Fibroblast of the aortic adventitia (primary cell): Measurements from ENCODE around the gene TMCO4. TPM values are rescaled to one million over a fixed set of nuclear protein-coding genes. Genes with fewer than 3 reads are reported as not detected.
A peak's percentile ranks its signal among the peaks of the same experiment; 100 is the strongest.

ENCODE experiments used
- DNase-seq: peaks from one replicate; pipeline ENCODE4 v3.0.0-alpha.2; 2010; ENCODE audit warnings: low read depth
- H3K4me3 ChIP-seq: 2 replicates; pipeline ENCODE4 v1.5.1; 2011; ENCODE audit warnings: low read depth, mild to moderate bottlenecking, control low read depth, low read length, moderate library complexity
- total RNA-seq: library from RNA; depleted of rRNA; stranded (reverse); fragments of >200 nt; gene quantifications from 2 replicates; pipeline ENCODE4 v1.2.3, GENCODE V29; 2012; ENCODE audit warnings: low replicate concordance
- TF ChIP-seq, protein P1 (sequence below): IDR thresholded peaks from 2 replicates; pipeline ENCODE4 v1.5.1; 2011; ENCODE audit warnings: mild to moderate bottlenecking, low read length, control low read depth, inconsistent platforms; ENCODE audit not compliant: insufficient read depth

TMCO4 gene
- total RNA-seq, 1 donor: 30.9 TPM

DNA sequence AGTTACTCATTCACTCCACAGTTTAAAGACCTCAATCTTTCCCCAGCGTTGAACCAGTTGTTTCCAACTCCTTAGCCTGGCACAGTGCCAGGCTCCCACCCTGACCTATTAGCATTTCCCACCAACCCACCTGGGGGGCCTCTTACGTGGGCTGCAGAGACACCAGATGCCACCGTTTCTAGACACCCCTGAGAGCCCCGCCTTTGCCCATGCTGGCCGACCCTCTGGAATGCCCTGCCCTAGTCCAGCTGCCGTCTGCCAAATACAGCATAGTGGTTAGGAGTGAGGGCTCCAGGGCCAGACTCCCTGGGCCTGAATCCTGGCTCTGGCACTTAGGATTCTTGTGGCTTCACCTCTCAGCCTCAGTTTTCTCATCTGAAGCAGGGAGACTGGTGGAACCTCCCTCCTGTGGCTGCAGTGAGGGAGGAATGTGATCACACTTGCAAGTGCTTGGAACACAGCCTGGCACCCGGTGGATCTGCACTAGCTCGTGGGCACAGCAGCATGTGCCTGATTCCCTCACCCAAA is 65.2 kb downstream of the TMCO4 start:
- H3K4me3 ChIP-seq: no peak overlapping the region
- TF ChIP-seq, protein P1, sequence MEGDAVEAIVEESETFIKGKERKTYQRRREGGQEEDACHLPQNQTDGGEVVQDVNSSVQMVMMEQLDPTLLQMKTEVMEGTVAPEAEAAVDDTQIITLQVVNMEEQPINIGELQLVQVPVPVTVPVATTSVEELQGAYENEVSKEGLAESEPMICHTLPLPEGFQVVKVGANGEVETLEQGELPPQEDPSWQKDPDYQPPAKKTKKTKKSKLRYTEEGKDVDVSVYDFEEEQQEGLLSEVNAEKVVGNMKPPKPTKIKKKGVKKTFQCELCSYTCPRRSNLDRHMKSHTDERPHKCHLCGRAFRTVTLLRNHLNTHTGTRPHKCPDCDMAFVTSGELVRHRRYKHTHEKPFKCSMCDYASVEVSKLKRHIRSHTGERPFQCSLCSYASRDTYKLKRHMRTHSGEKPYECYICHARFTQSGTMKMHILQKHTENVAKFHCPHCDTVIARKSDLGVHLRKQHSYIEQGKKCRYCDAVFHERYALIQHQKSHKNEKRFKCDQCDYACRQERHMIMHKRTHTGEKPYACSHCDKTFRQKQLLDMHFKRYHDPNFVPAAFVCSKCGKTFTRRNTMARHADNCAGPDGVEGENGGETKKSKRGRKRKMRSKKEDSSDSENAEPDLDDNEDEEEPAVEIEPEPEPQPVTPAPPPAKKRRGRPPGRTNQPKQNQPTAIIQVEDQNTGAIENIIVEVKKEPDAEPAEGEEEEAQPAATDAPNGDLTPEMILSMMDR: no peak
- DNase-seq: peak; percentile 79

DNA sequence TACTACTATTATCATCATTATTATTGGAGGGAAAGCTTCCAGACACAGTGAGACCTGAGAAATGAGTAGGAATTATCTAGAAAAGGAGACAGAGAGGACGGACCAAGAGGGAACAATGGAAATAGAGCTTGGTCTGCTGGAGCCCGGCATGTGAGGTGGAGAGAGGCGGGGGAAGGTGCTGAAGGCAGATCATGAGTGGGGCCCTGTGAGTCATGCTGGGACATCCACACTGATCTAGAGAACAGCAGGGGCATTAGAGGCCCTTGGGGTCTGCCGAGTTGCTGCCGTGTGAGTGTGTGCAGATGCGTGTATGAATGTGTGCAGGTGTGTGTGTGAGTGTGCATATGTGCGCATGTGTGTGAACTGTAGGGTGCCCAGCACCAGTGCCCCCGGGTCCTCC is 65.7 kb downstream of the TMCO4 start:
- TF ChIP-seq, protein P1: no peak
- peak; percentile 9 for DNase-seq
- no peak overlapping the region for H3K4me3 ChIP-seq

DNA sequence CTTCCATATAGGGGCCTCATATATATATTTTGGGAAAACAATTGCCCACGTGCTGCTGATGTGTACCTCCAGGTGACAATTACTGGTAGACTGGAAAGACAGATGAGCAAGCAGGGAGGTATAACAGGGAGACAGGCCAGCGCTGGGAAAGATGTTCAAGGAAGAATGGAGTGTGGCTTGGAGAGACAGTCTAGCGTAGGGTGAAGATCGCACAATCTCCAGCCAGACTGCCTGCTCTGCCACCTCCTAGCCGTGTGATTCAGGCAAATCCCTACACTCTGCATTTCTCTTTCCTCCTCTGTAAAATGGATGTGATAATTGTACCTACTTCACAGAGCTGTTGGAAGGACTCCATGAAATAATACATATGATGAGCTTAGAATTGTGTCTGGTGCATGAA is 66.1 kb downstream of the TMCO4 start:
- H3K4me3 ChIP-seq: no peak overlapping the region
- no peak for DNase-seq
- TF ChIP-seq, protein P1: no peak

DNA sequence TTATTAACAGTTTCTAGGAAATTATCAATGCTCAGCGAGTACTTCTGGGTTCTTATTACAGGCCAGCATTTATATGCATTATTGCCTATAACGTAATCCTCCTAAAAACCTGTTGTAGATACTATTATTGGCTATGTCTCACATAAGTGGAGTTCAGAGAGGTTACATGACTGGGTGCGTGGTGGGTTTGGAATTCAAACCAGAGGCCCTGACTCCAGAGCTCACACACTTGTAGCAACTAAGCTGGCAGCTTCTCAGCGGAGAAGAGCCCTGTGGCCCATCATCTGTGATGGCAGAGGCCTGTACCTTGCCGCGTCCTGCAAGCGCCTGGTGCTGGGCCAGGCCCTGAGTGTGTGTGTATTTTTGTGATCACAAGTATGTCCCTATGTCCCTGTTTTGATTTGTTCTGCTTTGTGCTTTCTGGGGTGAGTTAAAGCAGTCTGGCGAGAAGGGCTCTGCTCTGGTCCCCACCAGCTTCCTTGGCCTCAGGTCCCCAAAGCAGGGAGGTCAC is 68.3 kb downstream of the TMCO4 start:
- no peak for DNase-seq
- H3K4me3 ChIP-seq: no peak overlapping the region
- TF ChIP-seq, protein P1: no peak

DNA sequence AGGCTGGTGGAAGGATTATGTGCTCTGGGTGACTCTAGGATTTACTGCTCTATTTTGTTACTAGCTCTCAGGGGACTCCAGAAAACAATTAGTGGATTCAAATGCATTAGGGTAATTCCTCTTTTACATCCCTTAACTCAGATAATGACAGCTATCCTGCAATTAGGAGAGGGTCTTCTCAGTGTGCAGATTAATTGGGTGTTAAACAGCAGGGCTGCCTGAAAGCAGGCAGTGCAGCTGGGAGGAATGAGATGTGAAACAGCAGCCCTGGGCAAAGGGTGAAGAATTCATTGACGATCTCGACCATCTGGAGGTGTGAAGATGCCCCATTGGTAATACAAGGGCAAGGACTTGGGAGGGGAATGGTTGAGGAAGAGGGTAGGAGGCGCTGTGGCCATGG is 68.9 kb downstream of the TMCO4 start:
- DNase-seq: no peak
- TF ChIP-seq, protein P1: no peak
- no peak overlapping the region for H3K4me3 ChIP-seq

DNA sequence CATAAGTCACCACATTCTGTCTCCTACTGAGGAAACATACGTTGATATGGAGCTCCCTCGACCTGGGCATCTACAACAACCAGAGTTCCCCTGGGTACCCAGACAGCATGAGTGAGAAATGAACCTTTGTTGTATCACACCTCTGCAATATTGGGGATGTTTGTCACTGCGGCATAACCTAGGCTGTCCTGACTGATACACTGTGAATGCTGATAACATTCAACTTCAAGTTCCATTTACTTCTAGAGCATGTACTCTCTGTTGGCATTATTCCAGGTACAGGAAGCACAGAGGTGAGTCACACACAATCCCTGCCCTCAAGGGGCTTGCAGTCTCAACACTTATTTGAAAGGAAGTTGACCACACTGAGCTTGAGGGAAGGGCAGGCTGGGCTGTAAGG is 69.5 kb downstream of the TMCO4 start:
- DNase-seq: no peak
- H3K4me3 ChIP-seq: no peak overlapping the region
- TF ChIP-seq, protein P1: no peak
